Fibroblast of lung (primary cell): Measurements from ENCODE around the gene SNRPA1. TPM values are rescaled to one million over a fixed set of nuclear protein-coding genes. Genes with fewer than 3 reads are reported as not detected.

Experiments used
- DNase-seq, 2 donors: peaks; one replicate each; pipeline versions ENCODE4 v3.0.0 to v3.0.0-alpha.2; 2010; ENCODE audit warnings: low read depth in 2 of 2
- H2AFZ ChIP-seq: 2 replicates; pipeline ENCODE4 v1.5.1; 2012; ENCODE audit warnings: low read length, control low read depth, inconsistent platforms
- H3K27ac ChIP-seq: 2 replicates; pipeline ENCODE4 v1.5.1; 2011; ENCODE audit warnings: low read length, control low read depth; ENCODE audit not compliant: insufficient read depth
- H3K27me3 ChIP-seq: 2 replicates; pipeline ENCODE4 v1.5.1; 2011; ENCODE audit warnings: mild to moderate bottlenecking, low read length; ENCODE audit not compliant: control insufficient read depth, insufficient read depth
- H3K36me3 ChIP-seq: 2 replicates; pipeline ENCODE4 v1.5.1; 2011; ENCODE audit warnings: low read length; ENCODE audit not compliant: control insufficient read depth, insufficient read depth
- H3K4me1 ChIP-seq: 2 replicates; pipeline ENCODE4 v1.5.1; 2011; ENCODE audit warnings: low read length; ENCODE audit not compliant: control insufficient read depth, insufficient read depth; ENCODE audit errors: extremely low read depth
- H3K4me2 ChIP-seq: 2 replicates; pipeline ENCODE4 v1.5.1; 2011; ENCODE audit warnings: low read length, control low read depth; ENCODE audit not compliant: insufficient read depth; ENCODE audit errors: extremely low read depth
- H3K4me3 ChIP-seq, 4 experiments: fragments of 200-600 bp in 1 of 4; sonication (generic) in 1 of 4; replicated peaks in 1 of 4; 2 replicates each; pipeline ENCODE4 v1.5.1; 2011 to 2016; ENCODE audit warnings: low read length in 4 of 4, low read depth in 3 of 4, mild to moderate bottlenecking in 3 of 4, control low read depth in 2 of 4, inconsistent platforms in 1 of 4, mixed read lengths in 1 of 4; ENCODE audit not compliant: insufficient read depth in 1 of 4; ENCODE audit errors: control extremely low read depth in 1 of 4
- H3K79me2 ChIP-seq: 2 replicates; pipeline ENCODE4 v1.5.1; 2012; ENCODE audit warnings: mild to moderate bottlenecking, low read length, inconsistent platforms; ENCODE audit not compliant: control insufficient read depth, insufficient read depth
- H3K9ac ChIP-seq: 2 replicates; pipeline ENCODE4 v1.5.1; 2011; ENCODE audit warnings: mild to moderate bottlenecking, low read length, control low read depth; ENCODE audit not compliant: insufficient read depth
- H3K9me3 ChIP-seq: 2 replicates; pipeline ENCODE4 v1.5.1; 2012; ENCODE audit warnings: low read depth, low read length; ENCODE audit not compliant: control insufficient read depth, insufficient read depth
- H4K20me1 ChIP-seq: 2 replicates; pipeline ENCODE4 v1.5.1; 2011; ENCODE audit warnings: low read length; ENCODE audit not compliant: control insufficient read depth, insufficient read depth; ENCODE audit errors: extremely low read depth
- CTCF ChIP-seq, 2 donors: IDR thresholded peaks in 1 of 2; conservative IDR thresholded peaks in 1 of 2; 1 replicate in 1 of 2; 2 replicates in 1 of 2; pipeline ENCODE4 v1.5.1; 2011 to 2012; ENCODE audit warnings: low read length in 2 of 2, control low read depth in 1 of 2, inconsistent platforms in 1 of 2, low read depth in 1 of 2, mild to moderate bottlenecking in 1 of 2
- EZH2 ChIP-seq: IDR thresholded peaks from 2 replicates; pipeline ENCODE4 v1.5.1; 2012; ENCODE audit warnings: low read length, control low read depth, mild to moderate bottlenecking; ENCODE audit errors: missing control alignments
- polyA plus RNA-seq, 2 donors: library from polyadenylated mRNA; depleted of rRNA in 1 of 2; stranded (reverse) in 1 of 2; unstranded in 1 of 2; fragments of >200 nt; gene quantifications; 2 replicates each; pipeline ENCODE4 v1.2.1, GENCODE V29; 2011 to 2012; ENCODE audit warnings: missing spikeins in 1 of 2
- total RNA-seq: library from RNA; depleted of rRNA; stranded (reverse); fragments of >200 nt; gene quantifications from 2 replicates; pipeline ENCODE4 v1.2.1, GENCODE V29; 2014

SNRPA1 gene
- total and polyA plus RNA-seq, 2 donors (not counting 1 experiment from before 2014, with no cell fraction given), result 12.9 to 90.3 TPM

- Histone ChIP-seq H3K27me3 (peaks cover 2% of the 10 kb centered on the region), H3K27ac (no peak overlapping the region), H3K4me2 (no peak overlapping the region), H3K9ac (no peak overlapping the region), H4K20me1 (no peaks in the 10 kb centered on the region), H3K4me3 (no peak overlapping the region), H2AFZ (no peak overlapping the region), H3K79me2 (no peaks in the 10 kb centered on the region), H3K36me3 (no peaks in the 10 kb centered on the region), H3K4me1 (no peaks in the 10 kb centered on the region), H3K9me3 (no peaks in the 10 kb centered on the region)
- DNase-seq, result no peak
- TF ChIP-seq EZH2 (no peak), CTCF (conservative IDR thresholded peaks at IDR 0.05 in 1 of 2, IDR thresholded peaks at IDR 0.05 in 1 of 2; ENCODE audit: low read depth in 1 of 2, low read length in 2 of 2) (no peak)
These were observed 14.6 kb upstream of the SNRPA1 start for GRCh38 chr15:101309436-101310160.

- H3K27ac ChIP-seq, result no peak overlapping the region
- H3K4me2 ChIP-seq, result no peak overlapping the region
- peaks cover 2% of the 10 kb centered on the region for H3K27me3 ChIP-seq
- no peak overlapping the region for H3K9ac ChIP-seq
- H3K36me3 ChIP-seq, result no peaks in the 10 kb centered on the region
- H3K4me3 ChIP-seq, result no peak overlapping the region
- no peaks in the 10 kb centered on the region for H3K79me2 ChIP-seq
- no peaks in the 10 kb centered on the region for H3K9me3 ChIP-seq
- H3K4me1 ChIP-seq, result no peaks in the 10 kb centered on the region
- no peak for DNase-seq
- TF ChIP-seq EZH2, result no peak
- no peak for TF ChIP-seq CTCF (conservative IDR thresholded peaks at IDR 0.05 in 1 of 2, IDR thresholded peaks at IDR 0.05 in 1 of 2; ENCODE audit: low read depth in 1 of 2, low read length in 2 of 2)
- no peaks in the 10 kb centered on the region for H4K20me1 ChIP-seq
- H2AFZ ChIP-seq, result no peak overlapping the region
These were observed 13.8 kb upstream of the SNRPA1 start for GRCh38 chr15:101308604-101309435.

GRCh38 chr15:101307897-101308603 lies 13.0 kb upstream of the SNRPA1 start:
- Histone ChIP-seq H3K9me3 (no peaks in the 10 kb centered on the region), H3K9ac (no peak overlapping the region), H3K79me2 (no peaks in the 10 kb centered on the region), H3K4me3 (no peak overlapping the region), H3K4me2 (no peak overlapping the region), H3K27me3 (peaks cover 2% of the 10 kb centered on the region), H3K4me1 (no peaks in the 10 kb centered on the region), H2AFZ (no peak overlapping the region), H3K27ac (no peak overlapping the region), H4K20me1 (no peaks in the 10 kb centered on the region), H3K36me3 (no peaks in the 10 kb centered on the region)
- no peak for TF ChIP-seq EZH2
- no peak for TF ChIP-seq CTCF (conservative IDR thresholded peaks at IDR 0.05 in 1 of 2, IDR thresholded peaks at IDR 0.05 in 1 of 2; ENCODE audit: low read depth in 1 of 2, low read length in 2 of 2)
- no peak for DNase-seq
